ENCODE results near the gene SSBP2.
"Not testable (repeated sequence)": the region's sequence is repeated elsewhere in the genome, so short reads cannot be mapped to it uniquely, and the experiment has no call there.

Gene SSBP2

DNA sequence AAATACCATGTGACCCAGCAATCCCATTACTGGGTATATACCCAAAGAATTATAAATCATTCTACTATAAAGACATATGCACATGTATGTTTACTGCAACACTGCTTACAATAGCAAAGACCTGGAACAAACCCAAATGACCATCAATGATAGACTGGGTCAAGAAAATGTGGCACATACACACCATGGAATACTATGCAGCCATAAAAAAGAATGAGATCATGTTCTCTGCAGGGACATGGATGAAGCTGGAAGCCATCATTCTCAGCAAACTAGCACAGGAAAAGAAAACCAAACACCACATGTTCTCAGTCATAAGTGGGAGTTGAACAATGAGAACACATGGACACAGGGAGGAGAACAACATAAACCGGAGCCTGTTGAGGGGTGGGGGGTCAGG, 90.3 kb downstream of the SSBP2 start:
- H3K27ac ChIP-seq (ENCODE audit: low read depth, low read length); H3K9me3 ChIP-seq (ENCODE audit: control insufficient read depth, insufficient read depth, low read length); H3K4me1 ChIP-seq (ENCODE audit: control insufficient read depth, insufficient read depth, low read length); H3K36me3 ChIP-seq (ENCODE audit: control insufficient read depth, insufficient read depth, low read length); H3K27me3 ChIP-seq (ENCODE audit: control insufficient read depth, insufficient read depth, low read length); H3K4me3 ChIP-seq (ENCODE audit: low read depth, low read length); H3K9ac ChIP-seq (ENCODE audit: low read depth, low read length): not testable (repeated sequence)

DNA sequence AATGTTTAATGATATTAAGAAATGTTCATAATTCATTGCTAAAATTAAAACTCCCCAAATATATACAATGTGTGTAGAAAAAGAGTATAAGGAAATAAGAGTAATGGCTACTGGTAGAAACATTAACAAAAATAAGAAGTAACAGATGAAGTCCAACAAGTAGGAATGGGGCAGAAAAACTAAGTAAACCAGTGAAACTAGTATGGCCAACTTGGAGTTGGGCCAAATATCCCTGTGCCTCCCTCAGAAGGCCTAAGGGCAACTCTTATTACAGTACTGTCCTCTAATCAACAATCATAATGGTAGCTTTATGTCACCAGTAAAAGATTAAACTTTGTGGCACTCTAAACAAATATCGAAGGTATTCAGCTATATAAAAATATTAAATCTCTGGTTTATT, 93.5 kb downstream of the SSBP2 start:
- Histone ChIP-seq H3K27ac (ENCODE audit: low read depth, low read length) (no peak overlapping the region), H3K4me3 (ENCODE audit: low read depth, low read length) (no peak overlapping the region), H3K4me1 (ENCODE audit: control insufficient read depth, insufficient read depth, low read length) (no peaks in the 10 kb centered on the region), H3K36me3 (ENCODE audit: control insufficient read depth, insufficient read depth, low read length) (no peaks in the 10 kb centered on the region), H3K9me3 (ENCODE audit: control insufficient read depth, insufficient read depth, low read length) (no peaks in the 10 kb centered on the region), H3K27me3 (ENCODE audit: control insufficient read depth, insufficient read depth, low read length) (no peaks in the 10 kb centered on the region), H3K9ac (ENCODE audit: low read depth, low read length) (no peak overlapping the region)

DNA sequence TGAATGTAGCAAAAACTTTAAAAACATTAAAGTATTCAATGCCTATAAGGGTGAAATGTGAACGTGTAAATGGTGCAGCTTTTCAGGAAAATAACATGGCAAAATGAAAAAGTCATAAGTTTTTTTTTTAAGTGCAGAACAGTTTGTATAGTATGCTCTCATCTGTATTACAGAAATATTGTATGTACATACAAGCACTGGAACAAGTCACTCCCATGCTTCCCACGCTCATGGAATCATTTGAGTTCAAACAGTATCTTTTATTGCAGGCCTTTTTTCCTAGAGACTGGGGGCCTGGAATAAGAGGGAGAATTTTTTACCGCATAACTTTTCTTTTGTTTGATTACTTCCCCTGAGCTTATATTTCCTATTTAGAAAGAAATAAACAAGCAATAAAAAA, 94.1 kb downstream of the SSBP2 start:
- no peaks in the 10 kb centered on the region for H3K27me3 ChIP-seq (ENCODE audit: control insufficient read depth, insufficient read depth, low read length)
- no peaks in the 10 kb centered on the region for H3K9me3 ChIP-seq (ENCODE audit: control insufficient read depth, insufficient read depth, low read length)
- no peak overlapping the region for H3K27ac ChIP-seq (ENCODE audit: low read depth, low read length)
- H3K36me3 ChIP-seq (ENCODE audit: control insufficient read depth, insufficient read depth, low read length), result no peaks in the 10 kb centered on the region
- H3K9ac ChIP-seq (ENCODE audit: low read depth, low read length), result no peak overlapping the region
- H3K4me1 ChIP-seq (ENCODE audit: control insufficient read depth, insufficient read depth, low read length), result no peaks in the 10 kb centered on the region
- H3K4me3 ChIP-seq (ENCODE audit: low read depth, low read length), result no peak overlapping the region

DNA sequence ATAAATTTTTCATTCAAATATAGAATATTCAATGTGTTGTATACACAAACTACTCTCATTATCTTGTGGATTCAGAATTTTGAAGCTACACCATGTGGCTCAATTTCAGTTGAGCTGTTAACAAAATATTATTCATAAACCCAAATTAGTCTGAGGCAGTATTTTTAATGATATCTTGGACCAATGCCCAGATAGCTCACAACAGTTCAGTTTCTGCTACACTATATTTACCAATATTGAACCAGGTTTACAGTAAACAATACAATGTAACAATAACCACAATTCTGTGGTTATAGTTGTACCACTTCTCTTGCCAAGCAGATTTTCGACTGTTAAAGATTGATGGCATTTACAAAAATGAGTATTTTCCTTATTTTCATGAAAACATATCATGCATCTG, 99.9 kb downstream of the SSBP2 start:
- Histone ChIP-seq H3K4me1 (ENCODE audit: control insufficient read depth, insufficient read depth, low read length) (no peaks in the 10 kb centered on the region), H3K36me3 (ENCODE audit: control insufficient read depth, insufficient read depth, low read length) (no peaks in the 10 kb centered on the region), H3K9ac (ENCODE audit: low read depth, low read length) (no peak overlapping the region), H3K9me3 (ENCODE audit: control insufficient read depth, insufficient read depth, low read length) (no peaks in the 10 kb centered on the region), H3K27me3 (ENCODE audit: control insufficient read depth, insufficient read depth, low read length) (no peaks in the 10 kb centered on the region), H3K27ac (ENCODE audit: low read depth, low read length) (no peak overlapping the region), H3K4me3 (ENCODE audit: low read depth, low read length) (no peak overlapping the region)

DNA sequence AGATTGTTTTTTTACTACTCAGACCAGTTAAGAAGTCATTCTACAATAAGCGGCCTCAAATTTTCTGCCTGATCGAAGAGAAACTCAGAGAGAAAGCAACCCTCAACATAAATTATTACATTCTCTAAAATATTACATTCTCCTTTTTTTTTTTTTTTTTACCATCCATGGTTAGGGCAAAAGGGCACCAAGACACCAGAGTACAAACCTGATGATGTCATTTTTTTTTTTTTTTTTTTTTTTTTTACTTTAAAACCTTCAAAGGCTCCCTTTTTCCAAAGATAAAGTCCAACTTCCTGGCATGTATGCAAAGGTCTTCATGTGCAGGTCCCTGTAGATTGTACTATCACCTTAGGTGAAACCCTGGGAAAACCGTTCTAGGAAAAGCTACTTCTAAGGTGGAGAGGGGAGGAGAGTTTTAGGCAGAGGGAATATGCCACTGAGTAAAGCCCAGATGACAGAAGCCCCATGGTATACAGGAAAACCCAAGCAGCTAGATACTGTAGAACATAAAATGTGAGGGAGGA, 104.4 kb downstream of the SSBP2 start:
- H3K4me3 ChIP-seq (ENCODE audit: low read depth, low read length), result no peak overlapping the region
- H3K9ac ChIP-seq (ENCODE audit: low read depth, low read length), result no peak overlapping the region

DNA sequence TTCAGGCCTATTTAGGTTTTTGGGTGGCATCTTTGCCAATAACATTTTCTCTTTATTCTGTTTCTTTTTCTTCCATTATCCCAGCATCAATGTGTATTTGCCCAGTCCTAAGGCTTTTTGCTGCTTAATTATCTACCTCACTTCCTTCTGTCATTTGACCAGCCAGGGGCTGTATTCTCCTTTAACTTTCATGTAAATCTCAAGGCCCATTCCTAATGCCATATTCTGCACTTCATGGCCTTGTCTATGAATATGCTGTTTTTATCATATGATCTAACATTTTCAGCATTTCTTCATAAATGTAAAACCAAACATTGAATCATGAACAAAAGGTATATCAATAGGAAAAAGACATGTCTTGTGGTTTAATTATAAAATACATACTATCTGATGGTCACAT, 108.7 kb downstream of the SSBP2 start:
- no peak overlapping the region for H3K9ac ChIP-seq (ENCODE audit: low read depth, low read length)
- H3K36me3 ChIP-seq (ENCODE audit: control insufficient read depth, insufficient read depth, low read length), result no peaks in the 10 kb centered on the region
- H3K4me1 ChIP-seq (ENCODE audit: control insufficient read depth, insufficient read depth, low read length), result peaks cover 9% of the 10 kb centered on the region; the same call in 1 of the 2 replicates

More for the DNA sequence above, 104.4 kb downstream of the SSBP2 start:
- Histone ChIP-seq H3K27ac (ENCODE audit: low read depth, low read length) (no peak overlapping the region), H3K36me3 (ENCODE audit: control insufficient read depth, insufficient read depth, low read length) (no peaks in the 10 kb centered on the region), H3K9me3 (ENCODE audit: control insufficient read depth, insufficient read depth, low read length) (no peaks in the 10 kb centered on the region), H3K4me1 (ENCODE audit: control insufficient read depth, insufficient read depth, low read length) (no peaks in the 10 kb centered on the region), H3K27me3 (ENCODE audit: control insufficient read depth, insufficient read depth, low read length) (no peaks in the 10 kb centered on the region)

DNA sequence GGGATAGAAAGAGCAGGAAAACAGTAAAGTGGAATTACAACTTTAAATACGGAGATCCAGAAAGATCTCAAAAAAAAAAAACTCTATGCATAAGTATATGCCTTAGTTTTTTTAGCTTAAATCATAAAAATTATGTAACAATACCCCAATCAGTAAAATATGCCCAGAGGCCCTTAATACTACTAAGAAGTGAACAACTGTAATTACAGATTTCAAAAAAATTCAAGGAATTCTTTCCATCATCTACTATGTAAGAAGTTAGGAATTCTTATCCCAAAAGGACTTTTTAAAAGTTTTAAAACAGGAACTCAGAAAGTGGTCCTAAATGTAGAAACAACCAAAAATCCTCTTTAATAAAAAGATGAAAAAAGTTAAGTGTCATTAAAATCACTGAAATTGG, 111.3 kb downstream of the SSBP2 start:
- Histone ChIP-seq H3K36me3 (ENCODE audit: control insufficient read depth, insufficient read depth, low read length) (0 out of 2 replicates have a peak, but pooled peaks cover 4% of the 10 kb centered on the region), H3K4me3 (ENCODE audit: low read depth, low read length) (no peak overlapping the region), H3K9ac (ENCODE audit: low read depth, low read length) (no peak overlapping the region), H3K27me3 (ENCODE audit: control insufficient read depth, insufficient read depth, low read length) (no peaks in the 10 kb centered on the region), H3K4me1 (ENCODE audit: control insufficient read depth, insufficient read depth, low read length) (peaks cover 12% of the 10 kb centered on the region; the same call in 1 of the 2 replicates), H3K27ac (ENCODE audit: low read depth, low read length) (no peak overlapping the region), H3K9me3 (ENCODE audit: control insufficient read depth, insufficient read depth, low read length) (no peaks in the 10 kb centered on the region)

More for the DNA sequence above, 108.7 kb downstream of the SSBP2 start:
- Histone ChIP-seq H3K27me3 (ENCODE audit: control insufficient read depth, insufficient read depth, low read length) (no peaks in the 10 kb centered on the region), H3K27ac (ENCODE audit: low read depth, low read length) (no peak overlapping the region), H3K4me3 (ENCODE audit: low read depth, low read length) (no peak overlapping the region), H3K9me3 (ENCODE audit: control insufficient read depth, insufficient read depth, low read length) (no peaks in the 10 kb centered on the region)

DNA sequence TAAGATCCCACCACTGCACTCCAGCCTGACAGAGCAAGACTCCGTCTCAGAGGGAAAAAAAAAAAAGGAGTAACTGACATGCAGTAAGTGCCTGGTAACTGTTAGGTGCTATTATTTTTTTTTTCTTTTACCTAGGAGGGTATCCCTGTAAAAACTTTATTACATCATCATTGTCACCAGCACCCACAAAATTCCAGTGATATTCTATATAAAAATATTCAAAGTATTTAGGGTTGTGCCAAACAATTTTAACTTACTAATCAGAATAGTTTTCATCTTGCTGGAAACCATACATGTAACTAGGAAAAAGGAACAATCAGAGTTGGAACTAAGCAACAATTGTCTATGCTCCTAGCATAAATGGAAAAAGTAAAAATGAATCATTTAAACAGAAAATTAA, 112.4 kb downstream of the SSBP2 start:
- H3K27me3 ChIP-seq (ENCODE audit: control insufficient read depth, insufficient read depth, low read length), result no peaks in the 10 kb centered on the region
- H3K9me3 ChIP-seq (ENCODE audit: control insufficient read depth, insufficient read depth, low read length), result no peaks in the 10 kb centered on the region
- 0 out of 2 replicates have a peak, but pooled peaks cover 4% of the 10 kb centered on the region for H3K36me3 ChIP-seq (ENCODE audit: control insufficient read depth, insufficient read depth, low read length)
- no peak overlapping the region for H3K27ac ChIP-seq (ENCODE audit: low read depth, low read length)
- peaks cover 16% of the 10 kb centered on the region; the same call in 1 of the 2 replicates for H3K4me1 ChIP-seq (ENCODE audit: control insufficient read depth, insufficient read depth, low read length)
- no peak overlapping the region for H3K4me3 ChIP-seq (ENCODE audit: low read depth, low read length)
- H3K9ac ChIP-seq (ENCODE audit: low read depth, low read length), result no peak overlapping the region

DNA sequence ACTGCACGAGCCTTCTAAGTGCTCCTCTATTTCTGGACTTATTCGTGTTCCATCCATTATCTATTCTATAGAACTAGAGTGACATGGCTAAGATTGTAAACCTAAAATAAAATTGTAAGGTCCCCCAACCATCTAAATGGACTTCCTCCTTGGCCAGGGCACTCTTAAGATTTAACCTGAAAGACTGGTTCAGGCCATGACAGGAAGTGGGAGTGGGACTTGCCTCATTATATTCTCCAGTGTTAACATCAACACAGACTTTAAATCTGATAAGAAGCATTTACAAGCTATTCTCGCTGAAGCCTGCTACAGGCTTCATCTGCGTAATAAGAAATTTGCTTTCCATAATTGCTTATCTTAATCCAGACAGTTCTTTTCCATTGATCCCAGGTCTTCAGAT, 117.0 kb downstream of the SSBP2 start:
- no peaks in the 10 kb centered on the region for H3K27me3 ChIP-seq (ENCODE audit: control insufficient read depth, insufficient read depth, low read length)
- H3K9ac ChIP-seq (ENCODE audit: low read depth, low read length), result no peak overlapping the region
- no peak overlapping the region for H3K27ac ChIP-seq (ENCODE audit: low read depth, low read length)
- H3K4me3 ChIP-seq (ENCODE audit: low read depth, low read length), result no peak overlapping the region
- H3K4me1 ChIP-seq (ENCODE audit: control insufficient read depth, insufficient read depth, low read length), result peaks cover 8% of the 10 kb centered on the region; the same call in 1 of the 2 replicates
- H3K36me3 ChIP-seq (ENCODE audit: control insufficient read depth, insufficient read depth, low read length), result 0 out of 2 replicates have a peak, but pooled peaks cover 4% of the 10 kb centered on the region
- no peaks in the 10 kb centered on the region for H3K9me3 ChIP-seq (ENCODE audit: control insufficient read depth, insufficient read depth, low read length)

DNA sequence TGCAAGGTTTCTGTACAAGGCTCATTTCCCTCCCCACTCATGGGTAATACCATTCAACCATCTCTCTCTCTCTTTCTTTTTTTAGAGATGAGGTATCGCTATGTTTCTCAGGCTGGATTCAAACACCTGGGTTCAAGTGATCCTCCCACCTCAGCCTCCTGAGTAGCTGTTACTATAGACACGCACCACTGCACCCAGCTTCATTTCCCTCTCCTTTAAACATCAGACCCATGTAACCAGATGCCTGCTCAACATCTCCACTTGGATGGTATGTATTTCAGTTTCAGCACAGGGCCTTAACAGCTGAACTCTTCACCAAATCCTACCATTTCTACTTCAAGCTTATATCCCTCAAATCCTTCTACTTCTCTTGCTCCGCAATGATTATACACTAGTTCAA, 117.4 kb downstream of the SSBP2 start:
- Histone ChIP-seq H3K4me1 (ENCODE audit: control insufficient read depth, insufficient read depth, low read length) (peaks cover 8% of the 10 kb centered on the region; the same call in 1 of the 2 replicates), H3K27ac (ENCODE audit: low read depth, low read length) (no peak overlapping the region)

DNA sequence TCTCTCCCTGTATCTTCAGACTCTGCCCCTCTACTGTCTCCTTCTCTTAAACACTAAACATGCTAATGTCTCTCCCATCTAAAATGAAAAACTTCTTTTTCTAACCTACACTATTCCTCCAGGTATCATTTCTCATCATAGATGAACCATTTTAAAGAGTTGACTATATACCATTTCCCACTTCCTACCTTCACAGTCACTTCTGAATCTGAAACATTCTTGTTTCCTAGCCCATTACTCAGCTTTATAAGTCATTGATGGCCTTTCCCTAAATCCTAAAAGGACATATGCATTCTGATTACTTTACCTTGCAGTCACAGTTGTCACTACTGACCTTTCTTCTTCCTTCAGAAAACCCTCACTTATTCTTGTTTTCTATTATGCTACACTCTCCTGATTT, 118.2 kb downstream of the SSBP2 start:
- H3K9me3 ChIP-seq (ENCODE audit: control insufficient read depth, insufficient read depth, low read length), result no peaks in the 10 kb centered on the region
- no peak overlapping the region for H3K9ac ChIP-seq (ENCODE audit: low read depth, low read length)
- H3K36me3 ChIP-seq (ENCODE audit: control insufficient read depth, insufficient read depth, low read length), result 0 out of 2 replicates have a peak, but pooled peaks cover 4% of the 10 kb centered on the region
- H3K4me1 ChIP-seq (ENCODE audit: control insufficient read depth, insufficient read depth, low read length), result peaks cover 8% of the 10 kb centered on the region; the same call in 1 of the 2 replicates
- H3K27me3 ChIP-seq (ENCODE audit: control insufficient read depth, insufficient read depth, low read length), result no peaks in the 10 kb centered on the region
- no peak overlapping the region for H3K4me3 ChIP-seq (ENCODE audit: low read depth, low read length)
- H3K27ac ChIP-seq (ENCODE audit: low read depth, low read length), result no peak overlapping the region

More for the DNA sequence above, 117.4 kb downstream of the SSBP2 start:
- no peaks in the 10 kb centered on the region for H3K27me3 ChIP-seq (ENCODE audit: control insufficient read depth, insufficient read depth, low read length)
- 0 out of 2 replicates have a peak, but pooled peaks cover 4% of the 10 kb centered on the region for H3K36me3 ChIP-seq (ENCODE audit: control insufficient read depth, insufficient read depth, low read length)
- H3K4me3 ChIP-seq (ENCODE audit: low read depth, low read length), result no peak overlapping the region
- no peaks in the 10 kb centered on the region for H3K9me3 ChIP-seq (ENCODE audit: control insufficient read depth, insufficient read depth, low read length)
- no peak overlapping the region for H3K9ac ChIP-seq (ENCODE audit: low read depth, low read length)
